Right cardiac atrium (tissue), 5 donors: ENCODE data around the gene M6PR. TPM values are rescaled to one million over a fixed set of nuclear protein-coding genes. Genes with fewer than 3 reads are reported as not detected.

ENCODE experiments used
- ATAC-seq, 2 donors: fragments of 200-7000 bp; cut with Tn5 transposase; one replicate each; pipeline versions ENCODE4 v1.8.0 to v1.9.1; 2020; ENCODE audit warnings: moderate library complexity in 2 of 2, mild to moderate bottlenecking in 1 of 2
- DNase-seq, 3 donors: peaks; one replicate each; pipeline ENCODE4 v3.0.0-alpha.2; 2020
- H3K27ac ChIP-seq: one replicate; pipeline ENCODE4 v1.5.1; 2013; ENCODE audit warnings: mild to moderate bottlenecking, low read length, control low read depth, moderate library complexity
- H3K27me3 ChIP-seq: one replicate; pipeline ENCODE4 v1.6.1; 2013; ENCODE audit not compliant: control insufficient read depth, insufficient read depth
- H3K4me1 ChIP-seq: one replicate; pipeline ENCODE4 v1.6.1; 2013; ENCODE audit warnings: low read length; ENCODE audit not compliant: control insufficient read depth, insufficient read depth
- H3K4me3 ChIP-seq: one replicate; pipeline ENCODE4 v1.5.1; 2013; ENCODE audit warnings: low read length, control low read depth
- H3K9me3 ChIP-seq: one replicate; pipeline ENCODE4 v1.6.1; 2013; ENCODE audit warnings: low read length; ENCODE audit not compliant: control insufficient read depth
- WGBS: extraction: QIAGEN DNeasy Blood & Tissue Kit; methylation state at CpG from one replicate; pipeline ENCODE4 v1.1.7; 2013; 5-methylcytosine and 5-hydroxymethylcytosine counted together
- intact Hi-C, 4 donors: fragments of 100-400 bp; cut with DNase I; formaldehyde crosslinking; loops; one replicate each; pipeline versions ENCODE4 v1.11.0 to v1.14.0; 2022 to 2023
- long read RNA-seq, 4 donors: library from polyadenylated mRNA; unstranded; transcript quantifications; one replicate each; pipeline ENCODE4 v2.0.0, GENCODE V29; 2020 to 2021
- polyA plus RNA-seq: library from polyadenylated mRNA; stranded (reverse); fragments of 200-250 nt; gene quantifications from one replicate; pipeline ENCODE4 v1.2.3, GENCODE V29; 2013
- total RNA-seq, 4 donors: library from RNA; stranded (reverse); fragmentation: NEBNext Ultra II Directional; extraction: Animal tissue kit (Norgen Biotek cat#: 25700); gene quantifications; one replicate each; pipeline ENCODE4 v1.2.1, GENCODE V29; 2021
- donor health status: healthy with polysubstance abuse.
- donor health status: DM: no; HTN: yes; CAD: no.
- donor health status: DM: no; HTN: no; CAD: no.
- donor health status: DM: no; HTN: yes; CAD: no; lungs with severe emphysema.
- donor health status: DM: yes; HTN: yes; CAD: no.

Gene M6PR
- total RNA-seq (100 to 1,000 TPM in 3 of 4 donors, 10 to 100 TPM in 1; 97.1 to 109 (median 106) TPM), polyA plus RNA-seq (55.8 TPM)
- long read RNA-seq, donor 1, transcript M6PR-201 (7 exons, 2,756 nt) = major isoform, 184 of 223 reads
- long read RNA-seq, donor 1, partial matches to known transcripts = 15 of 223 reads
- long read RNA-seq, donor 1, other reads (novel, unspliced or antisense) = 24 of 223 reads
- long read RNA-seq, donor 2, transcript M6PR-201 (7 exons, 2,756 nt) = major isoform, 88 of 94 reads
- long read RNA-seq, donor 2, partial matches to known transcripts = 3 of 94 reads
- long read RNA-seq, donor 2, other reads (novel, unspliced or antisense) = 3 of 94 reads
- long read RNA-seq, donor 3, transcript M6PR-201 (7 exons, 2,756 nt) = major isoform, 698 of 772 reads
- long read RNA-seq, donor 3, partial matches to known transcripts = 43 of 772 reads
- long read RNA-seq, donor 3, other reads (novel, unspliced or antisense) = 31 of 772 reads
- long read RNA-seq, donor 4, transcript M6PR-201 (7 exons, 2,756 nt) = major isoform, 86 of 106 reads
- long read RNA-seq, donor 4, partial matches to known transcripts = 5 of 106 reads
- long read RNA-seq, donor 4, other reads (novel, unspliced or antisense) = 15 of 106 reads

- WGBS = under 1% methylated on average over 66 of the region's 66 CpGs
- Histone ChIP-seq H3K9me3 (no peaks in the 10 kb centered on the region), H3K27ac (peak within 1 kb of the TSS; percentile 96), H3K4me1 (peaks cover 2% of the 10 kb centered on the region), H3K27me3 (no peaks in the 10 kb centered on the region), H3K4me3 (peak within 1 kb of the TSS; percentile 75)
- DNase-seq = peak; percentile 94 to 97 (median 97)
- intact Hi-C loops = loop anchor here in 2 of 4 donors (2.0 to 5.0 kb wide), 2 partner anchors 91 to 93 kb away; no protein-coding TSS in a partner anchor
- peak; percentile 98 for ATAC-seq
These were observed at the start of gene M6PR for GRCh38 chr12:8949342-8950220. M6PR (minus strand) TSS chr12:8949645; CDS start chr12:8946404, 3,241 bp downstream.

GRCh38 chr12:8996682-8997405 is 47.4 kb upstream of the M6PR start:
- H3K27ac ChIP-seq = peak overlapping the region; percentile 43
- H3K4me3 ChIP-seq = no peak overlapping the region
- intact Hi-C loops = no loop called here
- DNase-seq = no peak
- 79% methylated on average over 5 of the region's 5 CpGs for WGBS
- ATAC-seq = no peak
- peaks cover 4% of the 10 kb centered on the region for H3K4me1 ChIP-seq
- H3K27me3 ChIP-seq = no peaks in the 10 kb centered on the region
- no peaks in the 10 kb centered on the region for H3K9me3 ChIP-seq

GRCh38 chr12:8995021-8995775 is 45.8 kb upstream of the M6PR start:
- Histone ChIP-seq H3K27ac (no peak overlapping the region), H3K4me1 (peaks cover 4% of the 10 kb centered on the region), H3K9me3 (no peaks in the 10 kb centered on the region), H3K27me3 (no peaks in the 10 kb centered on the region), H3K4me3 (no peak overlapping the region)
- DNase-seq = no peak
- ATAC-seq = no peak
- 76% methylated on average over 4 of the region's 4 CpGs for WGBS
- intact Hi-C loops = no loop called here

- WGBS = 86% methylated on average over 3 of the region's 3 CpGs
- peaks cover 4% of the 10 kb centered on the region for H3K4me1 ChIP-seq
- no peak for ATAC-seq
- intact Hi-C loops = no loop called here
- DNase-seq = no peak
- H3K27me3 ChIP-seq = no peaks in the 10 kb centered on the region
- H3K9me3 ChIP-seq = no peaks in the 10 kb centered on the region
- no peak overlapping the region for H3K4me3 ChIP-seq
- no peak overlapping the region for H3K27ac ChIP-seq
These were observed 44.4 kb upstream of the M6PR start for GRCh38 chr12:8993827-8994226.

GRCh38 chr12:8991371-8992345 is 42.2 kb upstream of the M6PR start:
- DNase-seq (no peak), ATAC-seq (no peak)
- peak overlapping the region; percentile 90 for H3K27ac ChIP-seq
- intact Hi-C loops = no loop called here
- no peaks in the 10 kb centered on the region for H3K9me3 ChIP-seq
- WGBS = 56% methylated on average over 6 of the region's 6 CpGs
- peak overlapping the region; percentile 32 for H3K4me3 ChIP-seq
- H3K27me3 ChIP-seq = no peaks in the 10 kb centered on the region
- H3K4me1 ChIP-seq = peaks cover under 1% of the 10 kb centered on the region

- H3K4me3 ChIP-seq = peak within 1 kb of the TSS; percentile 42
- ATAC-seq (no peak), DNase-seq (no peak)
- intact Hi-C loops = no loop called here
- H3K27me3 ChIP-seq = no peaks in the 10 kb centered on the region
- 71% methylated on average over 2 of the region's 2 CpGs for whole genome bisulfite sequencing
- no peak within 1 kb of the TSS for H3K27ac ChIP-seq
- no peaks in the 10 kb centered on the region for H3K4me1 ChIP-seq
- no peaks in the 10 kb centered on the region for H3K9me3 ChIP-seq
These were observed 40.0 kb upstream of the M6PR start, which contains the start of gene KLRG1 for GRCh38 chr12:8989413-8989812. KLRG1 (plus strand) TSS chr12:8989546; CDS start chr12:8989636, 90 bp downstream.

GRCh38 chr12:8987685-8988084 is 38.2 kb upstream of the M6PR start:
- H3K27me3 ChIP-seq = no peaks in the 10 kb centered on the region
- H3K4me1 ChIP-seq = no peaks in the 10 kb centered on the region
- intact Hi-C loops = no loop called here
- 55% methylated on average over 1 of the region's 1 CpG for WGBS
- ATAC-seq (no peak), DNase-seq (no peak)
- H3K9me3 ChIP-seq = no peaks in the 10 kb centered on the region
- no peak overlapping the region for H3K27ac ChIP-seq
- H3K4me3 ChIP-seq = no peak overlapping the region

- intact Hi-C loops = no loop called here
- Histone ChIP-seq H3K27me3 (no peaks in the 10 kb centered on the region), H3K4me1 (no peaks in the 10 kb centered on the region), H3K9me3 (no peaks in the 10 kb centered on the region), H3K4me3 (no peak overlapping the region), H3K27ac (no peak overlapping the region)
- ATAC-seq (no peak), DNase-seq (no peak)
These were observed 37.7 kb upstream of the M6PR start for GRCh38 chr12:8987163-8987562.

- 68% methylated on average over 1 of the region's 1 CpG for WGBS
These were observed 35.8 kb upstream of the M6PR start for GRCh38 chr12:8985213-8985754.

More at GRCh38 chr12:8985213-8985754, 35.8 kb upstream of the M6PR start:
- no peaks in the 10 kb centered on the region for H3K4me1 ChIP-seq
- ATAC-seq = no peak
- no peak overlapping the region for H3K4me3 ChIP-seq
- no peaks in the 10 kb centered on the region for H3K27me3 ChIP-seq
- DNase-seq = no peak
- peaks cover 2% of the 10 kb centered on the region for H3K9me3 ChIP-seq
- intact Hi-C loops = no loop called here
- H3K27ac ChIP-seq = no peak overlapping the region
